D721Med (cell line): ENCODE results near the gene ANO10.

Experiments
- DNase-seq: peaks from one replicate; pipeline ENCODE4 v3.0.0; 2011; ENCODE audit warnings: low spot score; ENCODE audit not compliant: insufficient read length
- FAIRE-seq: peaks from 2 replicates; lab custom pipeline; 2011; peaks lifted over from hg19 to GRCh38; lab: Jason Lieb, UNC
- TF ChIP-seq, protein P1 (sequence below): IDR thresholded peaks from 2 replicates; pipeline ENCODE4 v1.5.1; 2012; ENCODE audit warnings: mild to moderate bottlenecking, control low read depth; ENCODE audit not compliant: insufficient read depth; ENCODE audit errors: missing control alignments

ANO10 gene

DNA sequence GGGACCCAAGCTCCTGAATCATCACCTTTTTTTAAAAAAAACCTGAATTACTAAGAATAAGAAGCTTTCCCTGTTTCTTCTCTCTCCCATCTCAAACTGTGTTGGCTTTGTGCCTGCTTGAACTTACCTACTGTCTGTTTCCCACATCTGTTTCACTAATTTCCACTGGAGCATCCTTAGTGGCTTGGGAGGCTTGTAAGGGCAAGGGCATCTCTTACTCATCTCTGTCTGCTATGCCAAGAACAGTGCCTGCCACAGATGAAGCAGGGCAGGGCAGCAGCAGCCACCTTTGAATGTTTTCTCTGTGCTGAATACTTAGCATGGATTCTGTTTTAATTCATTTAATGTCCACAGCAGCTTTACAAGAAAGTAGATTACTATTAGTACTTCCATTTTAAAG lies 293.2 kb downstream of the ANO10 start:
- no peak for DNase-seq

DNA sequence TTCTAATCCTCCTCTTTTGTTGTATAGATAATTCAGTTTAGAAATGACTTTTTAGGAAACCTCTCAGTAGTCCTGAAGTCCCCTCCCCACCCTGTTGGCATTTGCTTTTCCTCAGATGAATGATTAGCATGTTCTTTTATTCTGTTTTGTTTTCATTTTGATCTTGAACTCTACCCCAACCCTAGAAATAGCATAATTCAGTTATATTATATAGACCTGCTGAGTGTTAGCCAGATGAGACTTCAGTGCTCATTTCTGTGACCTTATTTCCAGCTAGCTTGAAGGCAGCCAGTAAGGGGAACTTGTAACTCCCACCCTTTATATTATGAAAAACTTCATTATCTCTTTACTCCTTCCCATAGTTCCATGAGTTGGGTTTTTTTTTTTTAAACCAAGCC lies 294.2 kb downstream of the ANO10 start:
- no peak for DNase-seq
- TF ChIP-seq, protein P1, sequence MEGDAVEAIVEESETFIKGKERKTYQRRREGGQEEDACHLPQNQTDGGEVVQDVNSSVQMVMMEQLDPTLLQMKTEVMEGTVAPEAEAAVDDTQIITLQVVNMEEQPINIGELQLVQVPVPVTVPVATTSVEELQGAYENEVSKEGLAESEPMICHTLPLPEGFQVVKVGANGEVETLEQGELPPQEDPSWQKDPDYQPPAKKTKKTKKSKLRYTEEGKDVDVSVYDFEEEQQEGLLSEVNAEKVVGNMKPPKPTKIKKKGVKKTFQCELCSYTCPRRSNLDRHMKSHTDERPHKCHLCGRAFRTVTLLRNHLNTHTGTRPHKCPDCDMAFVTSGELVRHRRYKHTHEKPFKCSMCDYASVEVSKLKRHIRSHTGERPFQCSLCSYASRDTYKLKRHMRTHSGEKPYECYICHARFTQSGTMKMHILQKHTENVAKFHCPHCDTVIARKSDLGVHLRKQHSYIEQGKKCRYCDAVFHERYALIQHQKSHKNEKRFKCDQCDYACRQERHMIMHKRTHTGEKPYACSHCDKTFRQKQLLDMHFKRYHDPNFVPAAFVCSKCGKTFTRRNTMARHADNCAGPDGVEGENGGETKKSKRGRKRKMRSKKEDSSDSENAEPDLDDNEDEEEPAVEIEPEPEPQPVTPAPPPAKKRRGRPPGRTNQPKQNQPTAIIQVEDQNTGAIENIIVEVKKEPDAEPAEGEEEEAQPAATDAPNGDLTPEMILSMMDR: no peak
- no peak for FAIRE-seq

More for the DNA sequence above, 293.2 kb downstream of the ANO10 start:
- TF ChIP-seq, protein P1: no peak
- no peak for FAIRE-seq

DNA sequence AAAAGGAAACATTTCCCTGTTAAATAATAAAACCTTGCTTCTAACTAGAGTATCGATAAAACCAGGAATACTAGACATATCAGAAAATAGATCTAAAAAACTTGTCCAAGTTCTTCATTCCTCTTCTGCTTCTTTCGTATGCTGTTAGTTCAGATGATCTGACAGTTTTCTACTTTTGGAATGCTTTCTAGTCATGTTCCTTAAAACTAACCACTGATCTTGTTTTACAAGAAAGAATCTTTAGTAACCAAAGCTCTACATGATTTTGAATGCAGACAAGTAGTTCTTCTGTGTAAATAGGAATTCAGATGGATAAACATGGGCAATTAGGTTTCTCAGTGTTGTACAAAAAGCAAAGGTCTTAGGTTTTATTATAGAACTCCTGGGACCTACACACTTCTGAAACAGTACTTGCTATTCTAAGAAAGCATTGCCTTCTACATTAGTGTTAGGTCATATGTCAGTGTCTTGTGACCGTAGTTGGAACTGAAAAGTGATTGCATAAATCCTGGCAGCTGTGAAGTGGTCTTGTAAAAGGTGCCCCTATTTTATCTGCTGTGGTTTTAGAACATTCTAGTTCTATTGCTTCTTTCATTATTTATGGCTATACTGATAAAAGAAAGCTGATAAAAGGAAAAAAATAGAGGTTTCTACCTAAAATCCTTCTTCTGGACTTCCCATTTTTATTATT lies 294.8 kb downstream of the ANO10 start:
- FAIRE-seq (peak; percentile 44), DNase-seq (no peak)

DNA sequence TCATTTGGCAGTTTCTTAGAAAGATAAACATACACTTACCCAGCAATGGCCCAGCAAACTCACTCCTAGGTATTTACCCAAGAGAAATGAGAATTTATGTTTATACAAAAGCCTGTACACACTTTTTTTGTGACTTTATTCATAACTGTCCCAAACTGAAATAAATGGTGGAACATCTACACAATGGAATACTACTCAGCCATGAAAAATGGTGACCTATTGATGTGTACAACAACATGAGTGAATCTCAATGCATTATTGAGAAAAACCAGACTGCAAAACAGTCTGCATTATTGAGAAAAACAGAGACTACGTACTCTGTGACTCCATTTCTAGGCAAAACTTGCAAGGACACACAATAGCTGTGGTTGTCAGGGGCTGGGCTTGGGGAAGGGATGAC lies 298.3 kb downstream of the ANO10 start:
- FAIRE-seq: no peak
- TF ChIP-seq, protein P1: no peak
- DNase-seq: no peak

More for the DNA sequence above, 294.8 kb downstream of the ANO10 start:
- TF ChIP-seq, protein P1: no peak

DNA sequence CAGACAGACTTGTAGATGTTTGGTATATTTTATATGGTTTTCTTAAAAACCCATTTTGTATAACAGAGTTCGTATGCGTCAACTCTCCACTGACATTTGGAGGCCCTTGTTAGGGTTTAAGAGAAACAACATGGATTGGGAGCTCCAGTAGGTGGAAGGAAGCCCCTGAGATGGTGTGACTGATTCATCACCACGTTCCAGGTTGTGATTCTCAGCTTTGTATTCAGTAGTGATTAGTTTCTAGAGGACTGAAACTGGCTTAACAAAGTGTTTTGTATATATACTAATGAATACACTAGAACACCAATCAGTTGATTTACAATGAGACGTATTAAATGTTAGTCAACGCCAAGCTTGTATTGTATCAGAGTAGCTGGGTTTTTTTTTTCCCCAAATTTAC lies 301.5 kb downstream of the ANO10 start:
- FAIRE-seq (no peak), DNase-seq (no peak)
- TF ChIP-seq, protein P1: no peak

DNA sequence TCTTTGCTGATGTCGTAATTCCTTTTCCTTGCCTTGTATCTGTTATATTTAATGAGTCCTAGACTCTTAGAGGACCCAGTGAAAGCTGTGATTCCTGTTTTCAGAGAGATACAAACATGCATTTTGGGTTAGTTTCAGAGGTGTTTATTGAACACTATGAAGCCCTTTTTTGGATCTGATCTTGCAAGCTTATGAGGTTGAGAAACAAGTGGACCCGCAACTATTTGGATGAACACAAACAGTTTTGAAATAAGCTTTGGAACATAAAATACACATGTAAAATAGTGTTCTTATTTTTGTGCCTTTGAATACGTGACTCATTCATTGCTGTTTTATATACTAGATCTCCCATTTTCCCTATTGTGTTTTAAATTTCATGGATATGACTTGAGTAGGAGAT lies 302.0 kb downstream of the ANO10 start:
- TF ChIP-seq, protein P1: no peak
- FAIRE-seq (no peak), DNase-seq (no peak)

DNA sequence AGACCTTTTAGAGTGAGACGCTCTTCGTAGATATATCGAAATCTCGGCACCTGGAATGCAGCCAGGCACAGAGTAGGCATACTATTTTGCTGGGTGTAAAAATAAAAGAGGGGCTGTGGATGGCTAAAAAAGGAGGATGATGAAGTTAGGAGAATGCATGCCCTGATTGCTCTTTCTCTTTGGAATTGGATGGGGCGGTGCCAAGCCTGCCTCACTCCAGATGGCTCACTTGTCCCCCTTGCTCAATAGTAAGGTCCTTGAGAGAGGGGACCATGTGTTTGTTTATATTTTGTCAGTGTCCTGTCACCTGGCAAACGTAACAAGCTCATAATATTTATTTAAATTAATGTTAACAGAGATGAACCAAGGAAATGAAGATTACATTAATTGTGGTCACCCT lies 302.4 kb downstream of the ANO10 start:
- TF ChIP-seq, protein P1: no peak
- DNase-seq (no peak), FAIRE-seq (no peak)
